ENCODE results near the gene SPRED2. TPM values are rescaled to one million over a fixed set of nuclear protein-coding genes. Genes with fewer than 3 reads are reported as not detected.

SPRED2 gene
- total RNA-seq, 4 donors from 2014 or later: 13.7 to 25.3 (median 17.8) TPM

- no peak for TF ChIP-seq CTCF (IDR thresholded peaks at IDR 0.05; ENCODE audit: low read depth)
These were observed 45.4 kb downstream of the SPRED2 start for GRCh38 chr2:65386989-65387388.

GRCh38 chr2:65386344-65386743, 46.1 kb downstream of the SPRED2 start:
- no peak for TF ChIP-seq CTCF (IDR thresholded peaks at IDR 0.05; ENCODE audit: low read depth)

GRCh38 chr2:65383541-65384488, 48.6 kb downstream of the SPRED2 start:
- TF ChIP-seq CTCF (IDR thresholded peaks at IDR 0.05; ENCODE audit: low read depth): no peak

GRCh38 chr2:65382776-65383357, 49.5 kb downstream of the SPRED2 start:
- no peak for TF ChIP-seq CTCF (IDR thresholded peaks at IDR 0.05; ENCODE audit: low read depth)

- TF ChIP-seq CTCF (IDR thresholded peaks at IDR 0.05; ENCODE audit: low read depth): no peak
These were observed 50.1 kb downstream of the SPRED2 start for GRCh38 chr2:65382323-65382722.

- no peak for TF ChIP-seq CTCF (IDR thresholded peaks at IDR 0.05; ENCODE audit: low read depth)
These were observed 50.8 kb downstream of the SPRED2 start for GRCh38 chr2:65381607-65382051.

- TF ChIP-seq CTCF (IDR thresholded peaks at IDR 0.05; ENCODE audit: low read depth): no peak
These were observed 52.1 kb downstream of the SPRED2 start for GRCh38 chr2:65380255-65380654.

Data from subcutaneous adipose tissue (tissue), 4 donors.